Stomach (tissue), 9 donors: ENCODE measurements around the gene PRDM16. TPM values are rescaled to one million over a fixed set of nuclear protein-coding genes. Genes with fewer than 3 reads are reported as not detected.
A peak's percentile ranks its signal among the peaks of the same experiment; 100 is the strongest.

Experiments used
- DNase-seq, 2 donors: peaks; one replicate each; pipeline versions ENCODE4 v3.0.0 to v3.0.0-alpha.2; 2013 to 2019
- H3K27ac ChIP-seq, 5 donors: fragments of 200-600 bp in 4 of 5; sonication (generic) in 4 of 5; one replicate each; pipeline ENCODE4 v1.5.1; 2013 to 2019; ENCODE audit warnings: mild to moderate bottlenecking in 1 of 5, moderate library complexity in 1 of 5
- H3K27me3 ChIP-seq, 3 donors: fragments of 200-600 bp; sonication (generic); one replicate each; pipeline ENCODE4 v1.5.1; 2017 to 2019; ENCODE audit warnings: mixed run types in 1 of 3
- H3K36me3 ChIP-seq, 4 donors: fragments of 200-600 bp; sonication (generic); 1 replicate in 3 of 4; 2 replicates in 1 of 4; pipeline ENCODE4 v1.5.1; 2016 to 2019
- H3K4me1 ChIP-seq, 4 donors: fragments of 200-600 bp; sonication (generic); one replicate each; pipeline ENCODE4 v1.5.1; 2016 to 2019
- H3K4me3 ChIP-seq, 4 donors: fragments of 200-600 bp; sonication (generic) in 3 of 4; one replicate each; pipeline ENCODE4 v1.5.1; 2016 to 2019; ENCODE audit warnings: mild to moderate bottlenecking in 1 of 4
- H3K9me3 ChIP-seq, 4 donors: fragments of 200-600 bp; sonication (generic); one replicate each; pipeline ENCODE4 v1.5.1; 2016 to 2019
- CTCF ChIP-seq, 7 experiments: fragments of 450-650 bp in 4 of 7; fragments of 200-600 bp in 3 of 7; sonication (generic) in 3 of 7; IDR thresholded peaks; one replicate each; pipeline ENCODE4 v1.5.1; 2016 to 2019; ENCODE audit warnings: antibody characterized with exemption in 7 of 7, control low read depth in 2 of 7, mild to moderate bottlenecking in 1 of 7
- EP300 ChIP-seq: sonication (generic); formaldehyde crosslinking; IDR thresholded peaks from one replicate; pipeline ENCODE4 v1.6.1; 2017; ENCODE audit warnings: antibody characterized with exemption
- POLR2A ChIP-seq, 4 donors: fragments of 450-650 bp; IDR thresholded peaks; one replicate each; pipeline ENCODE4 v1.6.1; 2016; ENCODE audit warnings: antibody characterized with exemption in 4 of 4, control low read depth in 2 of 4, mild to moderate bottlenecking in 1 of 4, moderate library complexity in 1 of 4
- POLR2AphosphoS5 ChIP-seq, 3 donors: sonication (generic); formaldehyde crosslinking; IDR thresholded peaks; one replicate each; pipeline ENCODE4 v1.6.1; 2016; ENCODE audit warnings: antibody characterized with exemption in 3 of 3
- WGBS, 5 donors: extraction: QIAGEN DNeasy Blood & Tissue Kit in 3 of 5; methylation state at CpG; one replicate each; pipeline versions ENCODE4 v1.1.5 to v1.1.7; 2013 to 2018; 5-methylcytosine and 5-hydroxymethylcytosine counted together
- intact Hi-C: fragments of 100-400 bp; cut with DNase I; formaldehyde crosslinking; loops from one replicate; pipeline ENCODE4 v1.15.1; 2023; ENCODE audit warnings: low total_unique reads
- polyA plus RNA-seq, 3 donors: library from polyadenylated mRNA; stranded (reverse); fragments of 200-250 nt; gene quantifications; one replicate each; pipeline ENCODE4 v1.2.3, GENCODE V29; 2013
- total RNA-seq, 5 donors: library from RNA; depleted of rRNA; stranded (reverse); fragments of >200 nt; gene quantifications; one replicate each; pipeline versions ENCODE4 v1.1.0 to v1.2.3, GENCODE V29; 2014 to 2016
- donor health status: healthy with polysubstance abuse.
- donor health status: Bipolar disorder and iron deficiency.
- donor health status: healthy.

PRDM16 gene
- total and polyA plus RNA-seq, 8 donors, result 0.29 to 222 (median 15.8) TPM

DNA sequence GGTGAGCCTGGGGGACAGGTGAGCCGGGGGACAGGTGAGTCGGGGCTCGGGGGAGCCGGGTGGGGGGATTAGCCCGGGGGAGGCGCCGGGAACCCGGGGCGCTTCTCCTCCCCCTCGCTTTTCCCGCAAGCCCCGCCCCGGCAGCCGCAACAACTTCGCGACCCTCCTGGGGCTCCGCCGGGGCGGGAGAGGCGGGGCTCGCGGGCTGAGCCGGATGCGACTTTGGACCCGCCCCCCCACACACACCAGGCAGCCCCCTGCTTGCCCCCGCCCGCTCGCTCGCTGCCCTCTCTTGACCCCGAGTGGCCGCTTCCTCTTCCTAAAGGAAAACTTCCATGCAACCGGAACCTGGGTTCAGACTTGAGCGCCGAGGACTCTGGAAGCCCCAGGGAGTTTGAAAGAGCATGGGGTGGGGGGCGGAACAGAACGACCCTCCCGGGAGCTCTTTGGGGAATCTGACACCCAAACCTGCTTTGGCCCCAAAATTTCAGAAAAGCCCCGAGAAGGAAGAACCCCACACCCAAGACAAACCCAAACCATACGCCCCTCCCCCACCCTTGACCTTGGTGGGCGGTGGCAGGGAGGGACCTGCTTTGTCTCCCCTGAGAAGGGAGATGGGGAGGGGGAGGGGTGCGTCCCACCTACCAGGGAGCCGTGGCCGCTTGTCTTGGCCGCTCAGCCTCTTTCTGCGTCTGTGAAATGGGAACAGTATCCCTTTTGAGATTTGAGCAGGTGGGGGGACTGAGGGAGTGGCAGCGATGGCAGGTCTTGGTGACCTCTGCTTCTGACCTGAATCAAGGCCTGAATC, 386.0 kb downstream of the PRDM16 start:
- Histone ChIP-seq H3K4me1 (peaks cover 53 to 71% (median 68%) of the 10 kb centered on the region in 4 donors), H3K27me3 (peaks cover 4 to 63% (median 33%) of the 10 kb centered on the region in 3 donors), H3K27ac (peak overlapping the region; percentile 88 to 96 (median 92)), H3K4me3 (peak overlapping the region; percentile 52 to 72 (median 59)), H3K9me3 (no peaks in the 10 kb centered on the region), H3K36me3 (no peaks in the 10 kb centered on the region)
- peak; percentile 62 to 90 for DNase-seq
- no peak for TF ChIP-seq POLR2AphosphoS5 (IDR thresholded peaks at IDR 0.05)
- no peak for TF ChIP-seq CTCF (IDR thresholded peaks at IDR 0.05)
- TF ChIP-seq EP300, result no peak
- TF ChIP-seq POLR2A (IDR thresholded peaks at IDR 0.05), result no peak
- WGBS, 5 donors, result 4 to 17% (median 7%) methylated on average over 24 to 46 of the region's 46 CpGs
- intact Hi-C loops, result no loop called here

GRCh38 chr1:3455670-3456448, 386.9 kb downstream of the PRDM16 start:
- 74 to 82% (median 81%) methylated on average over 10 to 18 of the region's 18 CpGs for WGBS, 5 donors
- TF ChIP-seq POLR2A (IDR thresholded peaks at IDR 0.05) (no peak), POLR2AphosphoS5 (IDR thresholded peaks at IDR 0.05) (no peak), CTCF (IDR thresholded peaks at IDR 0.05) (no peak), EP300 (no peak)
- intact Hi-C loops, result no loop called here
- Histone ChIP-seq H3K27me3 (peaks cover 4 to 60% (median 33%) of the 10 kb centered on the region in 3 donors), H3K4me1 (peaks cover 61 to 79% (median 77%) of the 10 kb centered on the region in 4 donors), H3K27ac (peak overlapping the region; percentile 88 to 96 (median 92)), H3K9me3 (no peaks in the 10 kb centered on the region), H3K36me3 (no peaks in the 10 kb centered on the region), H3K4me3 (peak overlapping the region in 3 of 4 donors; percentile 52 to 72 (median 62))
- DNase-seq, result no peak

- H3K4me3 ChIP-seq, result peak overlapping the region in 1 of 4 donors; percentile 21
- WGBS, 5 donors, result 42 to 71% (median 46%) methylated on average over 7 to 12 of the region's 12 CpGs
- H3K27ac ChIP-seq, result peak overlapping the region; percentile 60 to 93 (median 92)
These were observed 387.5 kb downstream of the PRDM16 start for GRCh38 chr1:3456449-3456963.

DNA sequence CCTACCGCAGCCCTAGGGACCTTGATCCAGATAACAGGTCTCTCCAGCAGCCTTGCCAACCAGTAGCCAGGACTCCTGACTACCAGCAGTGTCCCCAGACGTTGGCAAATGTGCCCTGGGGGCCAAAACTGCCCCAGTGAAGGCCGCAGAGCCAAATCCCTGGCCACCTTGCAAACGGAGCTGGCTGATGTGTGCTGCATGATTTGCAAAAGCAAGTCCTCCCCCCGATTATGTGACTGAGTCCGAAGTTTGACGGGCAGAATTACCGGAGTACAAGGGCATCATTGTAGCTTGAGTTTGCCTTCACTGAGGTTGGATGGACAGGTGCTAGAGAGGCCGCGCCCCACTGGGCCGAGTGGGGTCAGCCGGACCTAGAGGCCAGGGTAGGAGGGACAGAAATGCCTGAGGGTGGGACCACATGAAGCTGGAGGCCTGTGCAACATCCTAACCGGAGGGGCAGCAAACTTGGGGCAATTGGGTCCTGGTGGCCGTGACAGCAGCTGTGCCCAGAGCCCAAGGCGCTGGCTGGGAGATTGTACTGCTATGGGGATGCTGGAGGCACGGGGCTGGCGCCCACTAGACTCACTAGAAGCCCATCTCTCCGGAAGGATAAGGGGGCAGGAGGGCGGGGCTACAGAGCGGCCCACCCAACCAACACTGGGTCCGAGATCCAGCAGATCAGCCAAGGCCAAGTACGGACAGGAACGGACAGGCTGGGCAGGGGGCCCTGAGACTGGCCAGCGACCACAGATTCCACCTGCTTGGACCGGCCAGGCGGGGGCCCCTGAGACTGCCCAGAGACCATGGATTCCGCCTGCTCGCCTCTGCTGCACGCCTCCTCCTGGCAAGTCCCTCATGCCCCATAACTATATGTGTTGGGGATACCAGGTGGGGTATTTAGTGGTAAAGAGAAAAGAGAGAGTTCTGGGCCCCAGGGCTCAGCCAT, 388.2 kb downstream of the PRDM16 start:
- TF ChIP-seq EP300, result no peak
- no peak for TF ChIP-seq POLR2A (IDR thresholded peaks at IDR 0.05)
- TF ChIP-seq POLR2AphosphoS5 (IDR thresholded peaks at IDR 0.05), result no peak
- TF ChIP-seq CTCF (IDR thresholded peaks at IDR 0.05), result no peak
- H3K27me3 ChIP-seq, result peaks cover 4 to 46% (median 27%) of the 10 kb centered on the region in 3 donors
- 58 to 73% (median 68%) methylated on average over 25 to 29 of the region's 29 CpGs for WGBS, 5 donors
- DNase-seq, result no peak
- H3K9me3 ChIP-seq, result no peaks in the 10 kb centered on the region
- peaks cover 62 to 91% (median 82%) of the 10 kb centered on the region in 4 donors for H3K4me1 ChIP-seq
- peak overlapping the region in 1 of 4 donors; percentile 21 for H3K4me3 ChIP-seq
- H3K36me3 ChIP-seq, result no peaks in the 10 kb centered on the region
- H3K27ac ChIP-seq, result peak overlapping the region; percentile 75 to 93 (median 92)
- intact Hi-C loops, result no loop called here

More at GRCh38 chr1:3456449-3456963, 387.5 kb downstream of the PRDM16 start:
- Histone ChIP-seq H3K27me3 (peaks cover 4 to 54% (median 33%) of the 10 kb centered on the region in 3 donors), H3K4me1 (peaks cover 62 to 85% (median 81%) of the 10 kb centered on the region in 4 donors), H3K9me3 (no peaks in the 10 kb centered on the region), H3K36me3 (no peaks in the 10 kb centered on the region)
- intact Hi-C loops, result no loop called here
- peak; percentile 67 to 71 for DNase-seq
- TF ChIP-seq POLR2AphosphoS5 (IDR thresholded peaks at IDR 0.05) (peak in 1 of 3 donors; percentile 3), EP300 (no peak)
